ENCODE measurements around the gene RMP24.

DNA sequence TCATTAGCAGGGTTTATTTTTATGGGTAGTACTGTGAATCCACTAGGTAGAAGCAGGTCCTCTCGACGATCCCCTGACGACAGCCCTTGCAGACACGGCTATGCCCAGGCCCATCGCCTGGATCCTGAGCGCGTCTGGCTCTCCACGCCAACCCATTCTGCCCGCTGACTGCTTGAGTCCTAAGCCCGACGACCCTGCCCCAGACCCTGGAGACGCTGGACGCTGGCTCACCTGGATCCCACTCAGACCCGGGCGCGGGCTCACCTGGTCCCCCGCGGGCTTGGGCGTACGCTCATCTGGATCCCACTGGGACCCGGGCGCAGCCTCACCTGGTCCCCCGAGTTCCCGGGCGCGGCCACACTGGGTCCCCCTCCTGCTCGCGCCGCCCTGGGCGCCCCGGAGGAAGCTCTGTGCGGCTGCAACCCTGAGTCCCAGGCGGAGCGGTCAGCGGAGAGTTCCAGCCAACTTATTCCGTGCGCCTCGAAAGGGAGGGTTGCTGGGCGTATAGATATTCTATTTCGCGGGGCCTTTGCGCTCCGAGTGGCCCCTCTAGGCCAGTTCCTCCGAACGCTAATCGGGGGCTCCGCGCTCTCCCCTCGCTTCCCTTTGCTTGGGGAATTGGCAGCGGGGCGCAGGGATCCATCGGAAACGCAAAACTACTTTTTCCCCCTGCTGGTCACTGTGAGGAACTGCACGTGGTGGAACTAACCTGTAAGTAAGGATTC, 22.4 kb upstream of the RMP24 start:
- TF ChIP-seq, protein P1, sequence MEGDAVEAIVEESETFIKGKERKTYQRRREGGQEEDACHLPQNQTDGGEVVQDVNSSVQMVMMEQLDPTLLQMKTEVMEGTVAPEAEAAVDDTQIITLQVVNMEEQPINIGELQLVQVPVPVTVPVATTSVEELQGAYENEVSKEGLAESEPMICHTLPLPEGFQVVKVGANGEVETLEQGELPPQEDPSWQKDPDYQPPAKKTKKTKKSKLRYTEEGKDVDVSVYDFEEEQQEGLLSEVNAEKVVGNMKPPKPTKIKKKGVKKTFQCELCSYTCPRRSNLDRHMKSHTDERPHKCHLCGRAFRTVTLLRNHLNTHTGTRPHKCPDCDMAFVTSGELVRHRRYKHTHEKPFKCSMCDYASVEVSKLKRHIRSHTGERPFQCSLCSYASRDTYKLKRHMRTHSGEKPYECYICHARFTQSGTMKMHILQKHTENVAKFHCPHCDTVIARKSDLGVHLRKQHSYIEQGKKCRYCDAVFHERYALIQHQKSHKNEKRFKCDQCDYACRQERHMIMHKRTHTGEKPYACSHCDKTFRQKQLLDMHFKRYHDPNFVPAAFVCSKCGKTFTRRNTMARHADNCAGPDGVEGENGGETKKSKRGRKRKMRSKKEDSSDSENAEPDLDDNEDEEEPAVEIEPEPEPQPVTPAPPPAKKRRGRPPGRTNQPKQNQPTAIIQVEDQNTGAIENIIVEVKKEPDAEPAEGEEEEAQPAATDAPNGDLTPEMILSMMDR (IDR thresholded peaks at IDR 0.05 in 4 of 5, conservative IDR thresholded peaks at IDR 0.05 in 1 of 5): peak; percentile 82 to 94 (median 85)
- no peak for TF ChIP-seq POLR2A (IDR thresholded peaks at IDR 0.05)

Measured in gastrocnemius medialis (tissue), 4 donors.